WI38 (cell line): ENCODE data around the gene GNL1.

ENCODE experiments used
- H3K4me3 ChIP-seq: 2 replicates; pipeline ENCODE4 v1.5.1; 2011; ENCODE audit warnings: low read depth, mild to moderate bottlenecking, control low read depth, low read length
- CTCF ChIP-seq: IDR thresholded peaks from 2 replicates; pipeline ENCODE4 v1.5.1; 2012; ENCODE audit warnings: low read depth, mild to moderate bottlenecking, control low read depth, low read length

The GNL1 gene

GRCh38 chr6:30493643-30494250, 62.5 kb downstream of the GNL1 start:
- peak; percentile 19; the same call in 1 of the 2 replicates for TF ChIP-seq CTCF
- H3K4me3 ChIP-seq, result no peak overlapping the region

- TF ChIP-seq CTCF, result no peak
- H3K4me3 ChIP-seq, result no peak overlapping the region
Measured at GRCh38 chr6:30491991-30492952, 64.0 kb downstream of the GNL1 start.
